Kidney (tissue), 14 donors: ENCODE measurements around the gene CCDC141. TPM values are rescaled to one million over a fixed set of nuclear protein-coding genes. Genes with fewer than 3 reads are reported as not detected.
"Not testable (repeated sequence)": the region's sequence is repeated elsewhere in the genome, so short reads cannot be mapped to it uniquely, and the experiment has no call there.

Experiments used
- DNase-seq, 5 donors: peaks; one replicate each; pipeline ENCODE4 v3.0.0-alpha.2; 2013 to 2020
- FAIRE-seq: peaks from 2 replicates; lab custom pipeline; 2012; peaks lifted over from hg19 to GRCh38; lab: Jason Lieb, UNC
- H3K27ac ChIP-seq, 2 donors: one replicate each; pipeline ENCODE4 v1.7.0; 2013; ENCODE audit warnings: low read depth in 2 of 2, low read length in 2 of 2, inconsistent platforms in 1 of 2
- H3K27me3 ChIP-seq: one replicate; pipeline ENCODE4 v1.7.1; 2013; ENCODE audit warnings: low read length, inconsistent platforms; ENCODE audit not compliant: control insufficient read depth, insufficient read depth
- H3K36me3 ChIP-seq, 3 donors: one replicate each; pipeline versions ENCODE4 v1.7.0 to v1.7.1; 2013; ENCODE audit warnings: low read length in 3 of 3, control low read depth in 1 of 3, inconsistent platforms in 1 of 3; ENCODE audit not compliant: insufficient read depth in 3 of 3, control insufficient read depth in 2 of 3
- H3K4me1 ChIP-seq, 3 donors: one replicate each; pipeline versions ENCODE4 v1.7.0 to v1.7.1; 2013; ENCODE audit warnings: low read length in 3 of 3, inconsistent platforms in 1 of 3, low read depth in 1 of 3; ENCODE audit not compliant: control insufficient read depth in 2 of 3, insufficient read depth in 2 of 3
- H3K4me3 ChIP-seq, 3 donors: one replicate each; pipeline versions ENCODE4 v1.7.0 to v1.8.1; 2013; ENCODE audit warnings: low read length in 3 of 3, control low read depth in 1 of 3, inconsistent platforms in 1 of 3
- H3K9ac ChIP-seq, 3 donors: one replicate each; pipeline versions ENCODE4 v1.7.0 to v1.7.1; 2013; ENCODE audit warnings: low read length in 3 of 3, control low read depth in 1 of 3, inconsistent platforms in 1 of 3
- H3K9me3 ChIP-seq, 3 donors: one replicate each; pipeline versions ENCODE4 v1.7.0 to v1.7.1; 2013; ENCODE audit warnings: low read length in 3 of 3, control low read depth in 1 of 3, inconsistent platforms in 1 of 3; ENCODE audit not compliant: control insufficient read depth in 2 of 3, insufficient read depth in 1 of 3
- intact Hi-C: fragments of 100-400 bp; cut with DNase I; formaldehyde crosslinking; loops from one replicate; pipeline ENCODE4 v1.11.1; 2022
- polyA plus RNA-seq: library from polyadenylated mRNA; stranded (reverse); fragments of 350-450 nt; fragmentation: Illumina TruSeq; extraction: RNeasy Lipid Tissue Mini Kit (QIAGEN cat#74804); gene quantifications from one replicate; pipeline ENCODE4 v1.2.3, GENCODE V29; 2014; ENCODE audit warnings: low read depth, low replicate concordance; ENCODE audit not compliant: insufficient read depth
- total RNA-seq: library from RNA; stranded (reverse); fragmentation: NEBNext Ultra II Directional; extraction: Animal tissue kit (Norgen Biotek cat#: 25700); gene quantifications from one replicate; pipeline ENCODE4 v1.2.1, GENCODE V29; 2021
- TF ChIP-seq, protein P1 (sequence below): IDR thresholded peaks from 3 replicates; pipeline ENCODE4 v1.5.1; 2012; ENCODE audit warnings: mild to moderate bottlenecking, moderate library complexity, borderline replicate concordance; ENCODE audit not compliant: insufficient read depth; ENCODE audit errors: extremely low read depth
- donor health status: control.
- donor health status: control.
- donor health status: control.
- donor health status: control.
- donor health status: control.
- donor health status: DM: yes; HTN: yes; CAD: no.
- donor health status: Normal renal cell carcinoma (clear cell type).

Gene CCDC141
- total and polyA plus RNA-seq, 2 donors from 2014 or later, result 3.0 TPM; not detected in 1

DNA sequence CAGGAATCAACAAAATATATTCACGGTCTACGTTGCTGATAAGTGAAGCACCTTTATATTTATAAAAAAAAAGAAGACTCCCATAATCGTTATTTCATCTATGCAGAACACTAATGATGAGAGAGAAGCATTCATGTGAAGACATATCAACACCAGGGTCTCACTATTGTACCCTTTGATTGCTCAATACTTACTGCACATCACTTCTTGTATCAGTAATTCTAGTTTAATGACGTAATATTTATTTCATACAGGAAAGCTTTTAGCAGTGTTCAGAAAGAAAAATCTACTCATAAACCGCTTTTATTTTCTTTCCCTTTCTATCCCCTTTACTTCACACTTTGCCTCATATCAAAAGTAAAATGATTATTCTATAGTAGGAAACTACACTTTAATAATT lies 30.7 kb downstream of the CCDC141 start:
- FAIRE-seq (no peak), DNase-seq (no peak)
- Histone ChIP-seq H3K27ac (no peak overlapping the region), H3K27me3 (no peaks in the 10 kb centered on the region), H3K9me3 (no peaks in the 10 kb centered on the region), H3K9ac (no peak overlapping the region), H3K4me1 (no peaks in the 10 kb centered on the region), H3K36me3 (no peaks in the 10 kb centered on the region), H3K4me3 (no peak overlapping the region)
- TF ChIP-seq, protein P1, sequence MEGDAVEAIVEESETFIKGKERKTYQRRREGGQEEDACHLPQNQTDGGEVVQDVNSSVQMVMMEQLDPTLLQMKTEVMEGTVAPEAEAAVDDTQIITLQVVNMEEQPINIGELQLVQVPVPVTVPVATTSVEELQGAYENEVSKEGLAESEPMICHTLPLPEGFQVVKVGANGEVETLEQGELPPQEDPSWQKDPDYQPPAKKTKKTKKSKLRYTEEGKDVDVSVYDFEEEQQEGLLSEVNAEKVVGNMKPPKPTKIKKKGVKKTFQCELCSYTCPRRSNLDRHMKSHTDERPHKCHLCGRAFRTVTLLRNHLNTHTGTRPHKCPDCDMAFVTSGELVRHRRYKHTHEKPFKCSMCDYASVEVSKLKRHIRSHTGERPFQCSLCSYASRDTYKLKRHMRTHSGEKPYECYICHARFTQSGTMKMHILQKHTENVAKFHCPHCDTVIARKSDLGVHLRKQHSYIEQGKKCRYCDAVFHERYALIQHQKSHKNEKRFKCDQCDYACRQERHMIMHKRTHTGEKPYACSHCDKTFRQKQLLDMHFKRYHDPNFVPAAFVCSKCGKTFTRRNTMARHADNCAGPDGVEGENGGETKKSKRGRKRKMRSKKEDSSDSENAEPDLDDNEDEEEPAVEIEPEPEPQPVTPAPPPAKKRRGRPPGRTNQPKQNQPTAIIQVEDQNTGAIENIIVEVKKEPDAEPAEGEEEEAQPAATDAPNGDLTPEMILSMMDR, result no peak
- intact Hi-C loops, result no loop called here

DNA sequence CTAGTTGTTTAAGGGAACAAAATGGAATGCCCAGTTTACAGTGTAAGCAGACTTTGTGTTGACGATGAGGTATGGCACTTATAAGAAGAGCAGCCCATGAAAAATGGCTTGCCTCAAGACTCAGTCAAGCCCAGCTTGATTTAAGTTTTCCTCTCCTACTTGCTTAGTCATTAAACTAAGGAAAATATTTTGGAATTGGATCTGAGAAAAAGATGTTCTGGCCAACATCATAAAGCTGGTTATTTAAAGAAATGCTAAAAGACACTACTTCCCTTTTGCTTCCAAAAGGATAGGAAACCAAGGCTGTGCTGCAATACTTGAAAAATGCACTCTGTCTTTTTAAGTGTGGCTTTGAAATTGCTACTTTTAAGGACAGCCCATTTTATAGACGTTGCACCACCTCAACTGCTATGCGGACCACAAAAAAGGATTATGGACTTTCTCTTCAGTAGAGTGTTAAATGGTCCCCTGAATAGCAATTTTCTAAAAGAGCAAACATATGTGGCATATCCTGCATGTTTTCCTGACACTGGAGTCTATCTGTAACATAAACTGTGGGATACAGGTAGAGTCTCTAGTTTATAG lies 32.1 kb downstream of the CCDC141 start:
- no peaks in the 10 kb centered on the region for H3K4me1 ChIP-seq
- H3K9ac ChIP-seq, result no peak overlapping the region
- TF ChIP-seq, protein P1, result no peak
- H3K4me3 ChIP-seq, result no peak overlapping the region
- no peaks in the 10 kb centered on the region for H3K36me3 ChIP-seq
- no peaks in the 10 kb centered on the region for H3K9me3 ChIP-seq
- no peak for FAIRE-seq
- H3K27me3 ChIP-seq, result no peaks in the 10 kb centered on the region
- intact Hi-C loops, result no loop called here
- no peak for DNase-seq
- H3K27ac ChIP-seq, result no peak overlapping the region

DNA sequence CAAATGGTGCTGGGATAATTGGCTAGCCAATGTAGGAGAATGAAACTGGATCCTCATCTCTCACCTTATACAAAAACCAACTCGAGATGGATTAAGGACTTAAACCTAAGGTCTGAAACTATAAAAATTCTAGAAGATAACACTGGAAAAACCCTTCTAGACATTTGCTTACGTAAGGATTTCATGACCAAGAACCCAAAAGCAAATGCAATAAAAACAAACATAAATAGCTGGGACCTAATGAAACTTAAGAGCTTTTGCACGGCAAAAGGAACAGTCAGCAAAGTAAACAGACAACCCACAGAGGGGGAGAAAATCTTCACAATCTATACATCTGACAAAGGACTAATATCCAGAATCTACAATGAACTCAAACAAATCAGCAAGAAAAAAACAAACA lies 35.7 kb downstream of the CCDC141 start:
- DNase-seq, H3K9me3 ChIP-seq, FAIRE-seq, H3K4me3 ChIP-seq, H3K4me1 ChIP-seq, H3K27me3 ChIP-seq, H3K27ac ChIP-seq, H3K9ac ChIP-seq, intact Hi-C loops, H3K36me3 ChIP-seq: not testable (repeated sequence)

DNA sequence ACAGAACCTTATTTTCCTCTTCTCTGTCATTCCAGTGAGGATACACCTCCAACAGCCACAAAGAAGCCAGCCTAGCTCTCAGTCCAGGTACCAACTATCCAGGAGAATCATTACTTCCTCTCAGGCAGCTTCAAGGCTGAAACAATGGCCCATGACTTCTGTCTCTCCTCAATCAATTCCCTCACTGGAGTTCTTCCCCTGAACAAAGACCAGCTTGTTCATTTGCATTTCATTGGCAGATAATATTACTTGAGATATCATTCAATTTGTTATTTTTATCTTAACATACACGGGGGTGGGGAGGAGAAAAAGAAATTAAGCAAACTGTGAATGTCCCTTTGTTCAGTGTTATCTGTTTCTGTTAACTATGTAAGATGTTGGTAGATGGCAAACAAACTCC lies 44.0 kb downstream of the CCDC141 start:
- TF ChIP-seq, protein P1, result no peak
- intact Hi-C loops, result no loop called here
- Histone ChIP-seq H3K9ac (no peak overlapping the region), H3K4me3 (no peak overlapping the region), H3K9me3 (peaks cover 0 to 4% (median 2%) of the 10 kb centered on the region in 3 donors), H3K4me1 (no peaks in the 10 kb centered on the region), H3K36me3 (no peaks in the 10 kb centered on the region), H3K27me3 (no peaks in the 10 kb centered on the region), H3K27ac (no peak overlapping the region)
- FAIRE-seq (no peak), DNase-seq (no peak)
